ENCODE data around the gene TERT. TPM values are rescaled to one million over a fixed set of nuclear protein-coding genes. Genes with fewer than 3 reads are reported as not detected.

Gene TERT
- total RNA-seq, 2 donors from 2014 or later, result 0.72 to 13.7 TPM

GRCh38 chr5:1311439-1312055, 16.7 kb upstream of the TERT start:
- intact Hi-C loops (cut with DNase I), result no loop called here
- peaks cover 18% of the 10 kb centered on the region for H3K4me1 ChIP-seq
- no peak for DNase-seq

GRCh38 chr5:1310118-1310517, 15.2 kb upstream of the TERT start:
- H3K4me1 ChIP-seq, result peaks cover 5% of the 10 kb centered on the region
- no peak overlapping the region for H3K27ac ChIP-seq
- H3K9ac ChIP-seq (ENCODE audit: low read depth in 2 of 2, low read length in 2 of 2), result no peak overlapping the region
- H3K27me3 ChIP-seq, result no peaks in the 10 kb centered on the region
- DNase-seq, result no peak
- no peak overlapping the region for H3K4me3 ChIP-seq
- H3K36me3 ChIP-seq, result no peaks in the 10 kb centered on the region
- intact Hi-C loops (cut with DNase I), result no loop called here
- no peaks in the 10 kb centered on the region for H3K9me3 ChIP-seq
- TF ChIP-seq, protein P1, sequence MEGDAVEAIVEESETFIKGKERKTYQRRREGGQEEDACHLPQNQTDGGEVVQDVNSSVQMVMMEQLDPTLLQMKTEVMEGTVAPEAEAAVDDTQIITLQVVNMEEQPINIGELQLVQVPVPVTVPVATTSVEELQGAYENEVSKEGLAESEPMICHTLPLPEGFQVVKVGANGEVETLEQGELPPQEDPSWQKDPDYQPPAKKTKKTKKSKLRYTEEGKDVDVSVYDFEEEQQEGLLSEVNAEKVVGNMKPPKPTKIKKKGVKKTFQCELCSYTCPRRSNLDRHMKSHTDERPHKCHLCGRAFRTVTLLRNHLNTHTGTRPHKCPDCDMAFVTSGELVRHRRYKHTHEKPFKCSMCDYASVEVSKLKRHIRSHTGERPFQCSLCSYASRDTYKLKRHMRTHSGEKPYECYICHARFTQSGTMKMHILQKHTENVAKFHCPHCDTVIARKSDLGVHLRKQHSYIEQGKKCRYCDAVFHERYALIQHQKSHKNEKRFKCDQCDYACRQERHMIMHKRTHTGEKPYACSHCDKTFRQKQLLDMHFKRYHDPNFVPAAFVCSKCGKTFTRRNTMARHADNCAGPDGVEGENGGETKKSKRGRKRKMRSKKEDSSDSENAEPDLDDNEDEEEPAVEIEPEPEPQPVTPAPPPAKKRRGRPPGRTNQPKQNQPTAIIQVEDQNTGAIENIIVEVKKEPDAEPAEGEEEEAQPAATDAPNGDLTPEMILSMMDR (IDR thresholded peaks at IDR 0.05), result no peak

More at GRCh38 chr5:1311439-1312055, 16.7 kb upstream of the TERT start:
- Histone ChIP-seq H3K9ac (ENCODE audit: low read depth in 2 of 2, low read length in 2 of 2) (no peak overlapping the region), H3K27ac (no peak overlapping the region), H3K9me3 (no peaks in the 10 kb centered on the region), H3K4me3 (no peak overlapping the region), H3K27me3 (no peaks in the 10 kb centered on the region), H3K36me3 (no peaks in the 10 kb centered on the region)
- TF ChIP-seq, protein P1 (IDR thresholded peaks at IDR 0.05), result no peak

GRCh38 chr5:1304033-1304432, 9.2 kb upstream of the TERT start:
- Histone ChIP-seq H3K4me1 (no peaks in the 10 kb centered on the region), H3K36me3 (no peaks in the 10 kb centered on the region), H3K9ac (ENCODE audit: low read depth in 2 of 2, low read length in 2 of 2) (no peak overlapping the region), H3K9me3 (no peaks in the 10 kb centered on the region), H3K27ac (no peak overlapping the region), H3K27me3 (no peaks in the 10 kb centered on the region), H3K4me3 (no peak overlapping the region)
- intact Hi-C loops (cut with DNase I), result no loop called here
- DNase-seq, result no peak
- TF ChIP-seq, protein P1 (IDR thresholded peaks at IDR 0.05), result no peak

DNA sequence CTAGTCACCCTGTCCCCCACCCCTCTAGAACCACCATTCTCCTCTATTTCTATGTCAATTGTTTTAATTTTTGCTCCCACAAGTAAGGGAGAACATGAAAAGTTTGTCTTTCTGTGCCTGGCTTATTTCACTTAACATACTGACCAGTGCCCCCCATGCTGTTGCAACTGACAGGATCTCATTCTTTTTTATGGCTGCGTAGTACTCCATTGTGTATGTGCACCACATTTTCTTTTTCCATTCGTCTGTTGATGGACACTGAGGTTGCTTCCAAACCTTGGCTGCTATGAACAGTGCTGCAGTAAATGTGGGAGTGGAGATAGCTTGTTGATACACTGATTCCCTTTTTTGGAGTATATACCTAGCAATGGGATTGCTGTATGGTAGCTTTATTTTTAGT, 7.4 kb upstream of the TERT start:
- Histone ChIP-seq H3K27ac (no peak overlapping the region), H3K9ac (ENCODE audit: low read depth in 2 of 2, low read length in 2 of 2) (no peak overlapping the region)
- TF ChIP-seq, protein P1 (IDR thresholded peaks at IDR 0.05), result no peak

GRCh38 chr5:1300581-1301083, 5.8 kb upstream of the TERT start:
- H3K4me1 ChIP-seq, result no peaks in the 10 kb centered on the region
- H3K27me3 ChIP-seq, result no peaks in the 10 kb centered on the region
- intact Hi-C loops (cut with DNase I), result no loop called here
- H3K4me3 ChIP-seq, result no peak overlapping the region
- DNase-seq, result no peak
- H3K9ac ChIP-seq (ENCODE audit: low read depth in 2 of 2, low read length in 2 of 2), result no peak overlapping the region
- TF ChIP-seq, protein P1 (IDR thresholded peaks at IDR 0.05), result no peak
- no peaks in the 10 kb centered on the region for H3K36me3 ChIP-seq
- no peak overlapping the region for H3K27ac ChIP-seq
- no peaks in the 10 kb centered on the region for H3K9me3 ChIP-seq

More for the DNA sequence above, 7.4 kb upstream of the TERT start:
- DNase-seq, result no peak
- no peaks in the 10 kb centered on the region for H3K36me3 ChIP-seq
- no peaks in the 10 kb centered on the region for H3K9me3 ChIP-seq
- H3K4me1 ChIP-seq, result no peaks in the 10 kb centered on the region
- no peak overlapping the region for H3K4me3 ChIP-seq
- no peaks in the 10 kb centered on the region for H3K27me3 ChIP-seq
- intact Hi-C loops (cut with DNase I), result no loop called here
